ENCODE data around the gene ZNF532.

DNA sequence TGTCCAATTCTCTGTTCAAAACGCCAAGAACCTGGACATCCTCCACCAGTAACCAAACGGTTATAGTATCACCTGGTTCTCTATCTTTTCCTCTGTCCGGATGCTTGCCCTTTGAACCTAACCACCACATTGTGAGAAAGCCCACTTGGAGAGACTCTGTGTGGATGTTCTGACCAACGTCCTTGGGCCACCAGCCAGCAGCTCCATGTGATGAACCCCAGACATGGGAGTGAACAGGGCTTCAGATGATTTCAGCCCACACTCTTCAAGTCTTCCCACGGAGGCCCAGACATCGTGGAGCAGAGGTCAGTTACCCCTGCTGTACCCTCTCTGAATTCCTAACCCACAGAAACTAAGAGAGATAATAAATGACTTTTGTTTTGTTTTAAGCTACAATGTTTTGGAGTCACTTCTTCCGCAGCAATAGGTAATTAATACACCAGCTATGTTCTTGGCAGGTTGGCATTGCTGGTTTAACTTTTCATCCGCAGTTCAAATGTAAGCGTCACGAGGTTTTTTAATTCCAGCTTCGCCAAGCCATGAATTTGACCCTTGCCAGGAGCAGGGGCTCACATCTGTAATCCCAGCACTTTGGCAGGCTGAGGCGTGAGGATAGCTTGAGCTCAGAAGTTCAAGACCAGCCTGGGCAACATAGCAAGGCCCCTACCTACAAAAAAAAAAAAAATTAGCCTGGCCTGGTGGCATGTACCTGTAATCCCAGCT, 36.1 kb upstream of the ZNF532 start:
- TF ChIP-seq, protein P1, sequence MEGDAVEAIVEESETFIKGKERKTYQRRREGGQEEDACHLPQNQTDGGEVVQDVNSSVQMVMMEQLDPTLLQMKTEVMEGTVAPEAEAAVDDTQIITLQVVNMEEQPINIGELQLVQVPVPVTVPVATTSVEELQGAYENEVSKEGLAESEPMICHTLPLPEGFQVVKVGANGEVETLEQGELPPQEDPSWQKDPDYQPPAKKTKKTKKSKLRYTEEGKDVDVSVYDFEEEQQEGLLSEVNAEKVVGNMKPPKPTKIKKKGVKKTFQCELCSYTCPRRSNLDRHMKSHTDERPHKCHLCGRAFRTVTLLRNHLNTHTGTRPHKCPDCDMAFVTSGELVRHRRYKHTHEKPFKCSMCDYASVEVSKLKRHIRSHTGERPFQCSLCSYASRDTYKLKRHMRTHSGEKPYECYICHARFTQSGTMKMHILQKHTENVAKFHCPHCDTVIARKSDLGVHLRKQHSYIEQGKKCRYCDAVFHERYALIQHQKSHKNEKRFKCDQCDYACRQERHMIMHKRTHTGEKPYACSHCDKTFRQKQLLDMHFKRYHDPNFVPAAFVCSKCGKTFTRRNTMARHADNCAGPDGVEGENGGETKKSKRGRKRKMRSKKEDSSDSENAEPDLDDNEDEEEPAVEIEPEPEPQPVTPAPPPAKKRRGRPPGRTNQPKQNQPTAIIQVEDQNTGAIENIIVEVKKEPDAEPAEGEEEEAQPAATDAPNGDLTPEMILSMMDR (IDR thresholded peaks at IDR 0.05; ENCODE audit: low read length) = no peak
- no peak for TF ChIP-seq EZH2 (IDR thresholded peaks at IDR 0.05; ENCODE audit: borderline replicate concordance, low read length)

All from OCI-LY1 (cell line).